Measurements from ENCODE around the gene DERL3.

DNA sequence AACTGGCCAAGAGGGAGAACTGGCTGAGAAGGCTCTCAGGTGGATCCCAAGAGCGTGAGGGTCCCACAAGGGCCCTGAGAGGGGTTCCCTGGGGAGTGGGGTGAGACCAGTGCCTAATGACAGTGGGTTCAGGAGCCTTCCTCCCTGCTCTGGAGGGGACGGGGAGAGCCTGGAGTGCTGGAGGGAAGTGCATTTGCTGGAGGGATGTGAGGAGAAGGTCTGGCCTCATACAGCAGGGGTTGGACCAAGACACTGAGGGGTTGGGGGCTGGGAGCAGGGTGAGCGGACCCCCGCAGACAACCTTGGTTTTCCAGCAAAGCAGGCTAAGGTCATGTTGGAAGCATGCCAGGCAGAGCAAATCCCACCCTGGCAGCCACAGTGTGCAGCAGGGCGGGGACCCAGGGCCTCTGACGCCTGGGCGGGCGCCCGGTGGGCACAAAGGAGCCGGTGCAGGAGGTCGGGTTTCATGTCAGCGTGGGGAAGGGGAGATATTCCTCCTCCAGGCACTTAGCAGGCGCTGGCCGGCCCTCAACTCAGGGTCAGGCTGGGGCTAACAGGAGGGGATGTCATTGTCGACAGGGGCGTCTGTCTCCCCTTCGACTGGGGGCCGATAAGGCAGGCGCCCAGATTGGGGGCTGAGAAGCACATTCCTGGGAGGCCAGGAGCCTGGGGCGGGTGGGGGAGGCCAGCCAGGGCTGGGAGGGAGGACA lies 3.1 kb upstream of the DERL3 start:
- TF ChIP-seq EZH2phosphoT487 (IDR thresholded peaks at IDR 0.05; ENCODE audit: unreplicated experiment) (no peak), JUNB (IDR thresholded peaks at IDR 0.05; ENCODE audit: unreplicated experiment) (no peak), POLR2AphosphoS5 (IDR thresholded peaks at IDR 0.05; ENCODE audit: low read depth) (no peak), CTCF (conservative IDR thresholded peaks at IDR 0.05; ENCODE audit: low read depth in 2 of 2) (no peak)

Measured in GM23338 (cell line).